ENCODE data around the gene CRYGB. TPM values are rescaled to one million over a fixed set of nuclear protein-coding genes. Genes with fewer than 3 reads are reported as not detected.

Gene CRYGB
- total RNA-seq, 1 donor from 2014 or later: not detected

- peaks cover 19% of the 10 kb centered on the region for H3K9me3 ChIP-seq (replicated peaks)
- no peak overlapping the region for H3K4me3 ChIP-seq
- H3K4me1 ChIP-seq: no peaks in the 10 kb centered on the region
- no peaks in the 10 kb centered on the region for H3K36me3 ChIP-seq
- no peak for DNase-seq
- H3K27ac ChIP-seq (replicated peaks): no peak overlapping the region
- intact Hi-C loops (cut with micrococcal nuclease): no loop called here
- TF ChIP-seq, protein P1, sequence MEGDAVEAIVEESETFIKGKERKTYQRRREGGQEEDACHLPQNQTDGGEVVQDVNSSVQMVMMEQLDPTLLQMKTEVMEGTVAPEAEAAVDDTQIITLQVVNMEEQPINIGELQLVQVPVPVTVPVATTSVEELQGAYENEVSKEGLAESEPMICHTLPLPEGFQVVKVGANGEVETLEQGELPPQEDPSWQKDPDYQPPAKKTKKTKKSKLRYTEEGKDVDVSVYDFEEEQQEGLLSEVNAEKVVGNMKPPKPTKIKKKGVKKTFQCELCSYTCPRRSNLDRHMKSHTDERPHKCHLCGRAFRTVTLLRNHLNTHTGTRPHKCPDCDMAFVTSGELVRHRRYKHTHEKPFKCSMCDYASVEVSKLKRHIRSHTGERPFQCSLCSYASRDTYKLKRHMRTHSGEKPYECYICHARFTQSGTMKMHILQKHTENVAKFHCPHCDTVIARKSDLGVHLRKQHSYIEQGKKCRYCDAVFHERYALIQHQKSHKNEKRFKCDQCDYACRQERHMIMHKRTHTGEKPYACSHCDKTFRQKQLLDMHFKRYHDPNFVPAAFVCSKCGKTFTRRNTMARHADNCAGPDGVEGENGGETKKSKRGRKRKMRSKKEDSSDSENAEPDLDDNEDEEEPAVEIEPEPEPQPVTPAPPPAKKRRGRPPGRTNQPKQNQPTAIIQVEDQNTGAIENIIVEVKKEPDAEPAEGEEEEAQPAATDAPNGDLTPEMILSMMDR (IDR thresholded peaks at IDR 0.05; ENCODE audit: borderline replicate concordance): no peak
- H3K27me3 ChIP-seq (ENCODE audit: low read depth): no peaks in the 10 kb centered on the region
These were observed 4.1 kb upstream of the CRYGB start for GRCh38 chr2:208150094-208150493.

DNA sequence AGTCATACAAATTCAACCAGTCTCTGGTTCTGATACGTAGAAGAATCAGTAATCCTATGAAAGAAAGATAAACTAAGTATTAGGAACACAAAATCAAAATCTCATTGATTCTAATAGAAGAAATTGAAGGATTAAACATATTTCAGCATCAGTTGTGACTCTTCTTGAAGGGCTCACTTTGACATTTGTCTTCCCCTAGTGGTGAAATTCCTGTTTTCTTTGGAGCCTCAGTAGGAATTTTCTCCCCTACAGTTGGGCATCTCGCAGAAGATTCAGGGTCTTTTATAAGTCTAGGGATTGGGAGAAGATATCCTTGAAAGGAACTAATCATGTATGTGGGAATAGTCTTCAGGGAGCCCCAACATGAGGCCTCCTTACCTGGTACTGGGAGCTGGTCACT is 2.8 kb upstream of the CRYGB start:
- H3K4me3 ChIP-seq: no peak overlapping the region
- DNase-seq: no peak
- H3K27ac ChIP-seq (replicated peaks): no peak overlapping the region
- TF ChIP-seq, protein P1 (IDR thresholded peaks at IDR 0.05; ENCODE audit: borderline replicate concordance): no peak
- no peaks in the 10 kb centered on the region for H3K27me3 ChIP-seq (ENCODE audit: low read depth)
- H3K9me3 ChIP-seq (replicated peaks): peaks cover 19% of the 10 kb centered on the region
- H3K4me1 ChIP-seq: no peaks in the 10 kb centered on the region
- H3K36me3 ChIP-seq: no peaks in the 10 kb centered on the region
- intact Hi-C loops (cut with micrococcal nuclease): no loop called here

- intact Hi-C loops (cut with micrococcal nuclease): no loop called here
- peaks cover 13% of the 10 kb centered on the region for H3K9me3 ChIP-seq (replicated peaks)
- H3K36me3 ChIP-seq: no peaks in the 10 kb centered on the region
- no peak for DNase-seq
- TF ChIP-seq, protein P1 (IDR thresholded peaks at IDR 0.05; ENCODE audit: borderline replicate concordance): no peak
- no peak overlapping the region for H3K4me3 ChIP-seq
- no peak overlapping the region for H3K27ac ChIP-seq (replicated peaks)
- H3K4me1 ChIP-seq: no peaks in the 10 kb centered on the region
- no peaks in the 10 kb centered on the region for H3K27me3 ChIP-seq (ENCODE audit: low read depth)
These were observed 1.8 kb upstream of the CRYGB start for GRCh38 chr2:208147759-208148158.

DNA sequence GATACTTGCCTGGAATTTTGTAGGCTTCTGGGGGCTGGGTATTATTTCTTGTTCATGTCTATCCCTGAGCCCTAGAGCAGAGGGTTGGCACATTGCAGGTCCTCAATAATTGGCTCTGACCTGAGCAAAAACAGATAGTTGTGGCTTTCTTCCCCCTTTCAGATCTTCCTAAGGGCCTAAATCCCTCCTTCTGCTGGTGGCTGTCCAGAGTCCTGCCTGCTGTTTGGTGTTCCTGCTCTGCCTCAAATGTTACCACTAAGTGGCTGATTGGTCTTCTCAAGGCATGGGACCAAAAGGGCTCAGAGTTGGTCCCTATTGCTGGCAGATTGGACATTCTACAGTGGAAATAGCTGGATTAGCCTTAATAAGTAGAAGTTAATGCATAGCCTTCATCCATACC is 1.1 kb upstream of the CRYGB start:
- no peak for DNase-seq
- H3K27ac ChIP-seq (replicated peaks): no peak overlapping the region
- H3K9me3 ChIP-seq (replicated peaks): peaks cover 12% of the 10 kb centered on the region
- intact Hi-C loops (cut with micrococcal nuclease): no loop called here
- no peaks in the 10 kb centered on the region for H3K36me3 ChIP-seq
- no peaks in the 10 kb centered on the region for H3K27me3 ChIP-seq (ENCODE audit: low read depth)
- H3K4me1 ChIP-seq: no peaks in the 10 kb centered on the region
- TF ChIP-seq, protein P1 (IDR thresholded peaks at IDR 0.05; ENCODE audit: borderline replicate concordance): no peak
- no peak overlapping the region for H3K4me3 ChIP-seq

DNA sequence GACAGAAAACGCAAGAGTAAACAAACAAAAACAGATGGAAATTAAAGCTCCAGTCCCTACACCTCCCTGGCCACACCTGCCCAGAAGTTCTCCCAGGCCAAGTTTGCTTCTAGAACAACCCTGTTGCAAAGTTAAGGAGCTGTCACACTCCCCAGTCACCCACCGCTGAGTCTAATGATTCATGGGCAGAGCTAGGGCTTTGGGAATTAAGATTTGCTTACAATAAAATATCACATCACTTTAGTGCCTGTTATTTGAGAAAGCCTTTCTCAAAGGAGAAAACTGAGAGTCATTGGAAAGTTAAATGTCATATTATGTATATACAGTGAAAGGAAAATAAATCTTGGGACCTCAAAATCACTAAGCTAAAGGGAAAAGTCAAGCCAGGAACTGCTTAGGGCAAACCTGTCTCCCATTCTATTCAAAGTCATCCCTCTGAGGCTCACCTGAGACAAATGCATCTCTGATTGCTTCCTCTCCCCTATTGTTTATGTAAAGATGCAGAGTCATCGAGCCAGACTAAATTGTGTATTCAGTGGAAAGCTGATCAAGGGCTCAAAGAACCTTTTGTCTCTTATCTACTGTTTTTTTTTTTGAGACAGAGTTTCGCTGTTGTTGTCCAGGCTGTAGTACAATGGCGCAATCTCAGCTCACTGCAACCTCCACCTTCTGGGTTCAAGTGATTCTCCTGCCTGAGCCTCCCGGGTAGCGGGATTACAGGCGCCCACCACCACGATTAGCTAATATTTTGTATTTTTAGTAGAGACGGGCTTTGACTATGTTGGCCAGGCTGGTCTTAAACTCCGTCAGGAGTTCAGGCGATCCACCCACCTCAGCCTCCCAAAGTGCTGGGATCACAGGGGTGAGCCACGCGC is 2.8 kb downstream of the CRYGB start:
- TF ChIP-seq, protein P1 (IDR thresholded peaks at IDR 0.05; ENCODE audit: borderline replicate concordance): no peak
- intact Hi-C loops (cut with micrococcal nuclease): no loop called here
- H3K27me3 ChIP-seq (ENCODE audit: low read depth): no peaks in the 10 kb centered on the region
- no peaks in the 10 kb centered on the region for H3K4me1 ChIP-seq
- no peak overlapping the region for H3K27ac ChIP-seq (replicated peaks)
- H3K9me3 ChIP-seq (replicated peaks): peaks cover 4% of the 10 kb centered on the region
- no peak for DNase-seq
- no peak overlapping the region for H3K4me3 ChIP-seq
- H3K36me3 ChIP-seq: no peaks in the 10 kb centered on the region
